Measurements from ENCODE around the gene RPL27A.

RPL27A gene

DNA sequence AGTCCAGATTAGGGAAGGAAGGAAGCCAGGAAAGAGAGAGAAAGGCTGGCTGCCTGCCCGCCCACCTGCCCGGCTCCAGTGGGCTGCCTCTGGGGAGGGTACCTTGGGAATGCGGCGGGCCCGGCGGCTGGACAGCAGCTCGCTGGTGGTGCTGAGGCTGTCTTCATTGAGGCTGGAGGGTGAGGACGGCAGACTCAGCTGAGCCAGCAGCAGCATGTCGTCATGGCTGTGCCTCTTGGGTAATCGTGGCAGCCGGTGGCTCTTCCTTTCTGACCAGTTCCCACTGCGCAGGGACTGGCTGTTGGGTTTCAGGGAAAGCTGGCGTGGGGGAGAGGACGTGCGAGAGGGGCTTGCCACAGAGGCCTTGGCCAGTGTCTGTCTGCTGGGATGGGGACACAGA is 32.9 kb downstream of the RPL27A start:
- POLR2A ChIA-PET = no interaction called here

DNA sequence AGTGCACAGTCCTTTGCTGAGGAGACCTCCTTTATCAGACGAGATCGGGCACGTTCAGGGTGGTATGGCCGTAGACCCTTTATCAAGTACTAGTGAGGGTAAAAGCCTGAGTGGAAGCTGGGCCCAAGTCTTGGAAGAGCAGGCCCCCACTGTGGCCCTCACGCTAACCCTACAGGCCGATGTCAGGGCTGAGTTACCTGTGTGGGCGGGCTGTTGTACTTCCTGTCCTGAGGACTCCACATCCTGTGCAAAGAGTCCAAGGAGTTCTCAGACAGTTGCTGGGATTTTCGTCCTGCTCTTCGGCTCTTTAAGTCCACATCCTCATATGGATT is 34.9 kb downstream of the RPL27A start:
- ChIA-PET CTCF (no interaction called here), POLR2A (no interaction called here)
- no peak for DNase-seq (ENCODE audit: extremely low spot score)
- TF ChIP-seq BHLHE40 (IDR thresholded peaks at IDR 0.05; ENCODE audit: borderline replicate concordance) (no peak), ARNT (IDR thresholded peaks at IDR 0.05) (no peak), TARDBP (IDR thresholded peaks at IDR 0.05) (no peak), FOXA1 (IDR thresholded peaks at IDR 0.05) (no peak), NFRKB (IDR thresholded peaks at IDR 0.05) (no peak)

More for the DNA sequence above, 32.9 kb downstream of the RPL27A start:
- TF ChIP-seq, protein P1, sequence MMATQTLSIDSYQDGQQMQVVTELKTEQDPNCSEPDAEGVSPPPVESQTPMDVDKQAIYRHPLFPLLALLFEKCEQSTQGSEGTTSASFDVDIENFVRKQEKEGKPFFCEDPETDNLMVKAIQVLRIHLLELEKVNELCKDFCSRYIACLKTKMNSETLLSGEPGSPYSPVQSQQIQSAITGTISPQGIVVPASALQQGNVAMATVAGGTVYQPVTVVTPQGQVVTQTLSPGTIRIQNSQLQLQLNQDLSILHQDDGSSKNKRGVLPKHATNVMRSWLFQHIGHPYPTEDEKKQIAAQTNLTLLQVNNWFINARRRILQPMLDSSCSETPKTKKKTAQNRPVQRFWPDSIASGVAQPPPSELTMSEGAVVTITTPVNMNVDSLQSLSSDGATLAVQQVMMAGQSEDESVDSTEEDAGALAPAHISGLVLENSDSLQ (IDR thresholded peaks at IDR 0.05) = no peak
- no peak for TF ChIP-seq L3MBTL2 (conservative IDR thresholded peaks at IDR 0.05)
- TF ChIP-seq BHLHE40 (IDR thresholded peaks at IDR 0.05; ENCODE audit: borderline replicate concordance) = no peak
- no peak for TF ChIP-seq HDGF (IDR thresholded peaks at IDR 0.05; ENCODE audit: borderline replicate concordance)
- TF ChIP-seq SUZ12 (IDR thresholded peaks at IDR 0.05) = no peak
- no peak for TF ChIP-seq FOXM1 (IDR thresholded peaks at IDR 0.05; ENCODE audit: borderline replicate concordance)
- no peak for TF ChIP-seq NFRKB (IDR thresholded peaks at IDR 0.05)
- no peak for TF ChIP-seq LEF1 (IDR thresholded peaks at IDR 0.05; ENCODE audit: borderline replicate concordance)
- TF ChIP-seq CTBP1 (IDR thresholded peaks at IDR 0.05; ENCODE audit: borderline replicate concordance) = no peak
- no peak for TF ChIP-seq TARDBP (IDR thresholded peaks at IDR 0.05)
- no peak for TF ChIP-seq ELF4 (IDR thresholded peaks at IDR 0.05)
- TF ChIP-seq ZNF384 (IDR thresholded peaks at IDR 0.05) = no peak
- no peak for TF ChIP-seq SP1 (IDR thresholded peaks at IDR 0.05)
- no peak for TF ChIP-seq FOXA1 (IDR thresholded peaks at IDR 0.05)
- CTCF ChIA-PET = no interaction called here
- no peak for DNase-seq (ENCODE audit: extremely low spot score)

DNA sequence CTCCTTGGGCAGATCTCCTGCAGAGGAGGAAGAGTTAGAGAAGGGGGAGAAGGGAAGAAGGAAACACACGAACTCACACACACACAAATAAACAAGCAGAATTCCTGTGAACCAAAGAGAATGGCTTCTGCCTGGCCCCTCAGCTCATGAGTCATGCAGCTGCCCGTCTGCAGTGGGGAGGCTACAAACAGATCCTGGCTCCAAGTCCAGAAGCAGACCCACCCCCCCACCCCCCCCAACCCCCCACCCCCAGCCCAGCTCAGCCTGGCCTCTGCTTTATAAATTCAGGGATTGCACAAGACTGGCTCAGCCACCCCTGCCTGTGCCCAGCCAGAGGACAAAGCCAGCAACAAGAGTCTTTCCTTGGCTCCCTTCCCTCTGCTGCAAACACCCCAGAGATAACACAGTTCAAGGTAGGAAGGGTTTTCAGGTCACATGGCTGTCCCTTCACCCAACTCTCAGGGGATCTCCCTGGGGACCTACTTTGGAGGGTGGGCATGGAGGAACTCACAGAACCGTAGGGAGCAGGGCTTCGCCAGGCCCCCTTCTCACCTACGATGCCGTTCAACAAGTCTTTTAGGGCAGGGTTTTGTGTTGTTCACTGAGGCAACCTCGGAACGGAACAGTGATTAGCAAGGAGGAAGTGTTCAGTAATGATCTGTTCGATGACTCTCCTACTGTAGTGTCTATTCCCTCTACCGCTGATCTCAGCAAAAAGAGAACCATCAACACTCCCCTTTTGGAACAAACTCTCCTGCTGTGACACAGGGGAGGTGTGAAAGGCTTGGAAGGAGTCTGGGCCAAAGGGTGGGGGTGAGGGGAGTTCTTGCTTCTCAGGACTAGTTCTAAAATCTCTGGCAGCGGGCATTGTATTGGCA is 35.5 kb downstream of the RPL27A start:
- POLR2A ChIA-PET = no interaction called here
- no peak for DNase-seq (ENCODE audit: extremely low spot score)
- CTCF ChIA-PET = no interaction called here
- no peak for TF ChIP-seq ARNT (IDR thresholded peaks at IDR 0.05)
- no peak for TF ChIP-seq HDGF (IDR thresholded peaks at IDR 0.05; ENCODE audit: borderline replicate concordance)
- TF ChIP-seq ELF4 (IDR thresholded peaks at IDR 0.05) = no peak
- TF ChIP-seq, protein P1 (IDR thresholded peaks at IDR 0.05) = no peak
- no peak for TF ChIP-seq LEF1 (IDR thresholded peaks at IDR 0.05; ENCODE audit: borderline replicate concordance)
- no peak for TF ChIP-seq SP1 (IDR thresholded peaks at IDR 0.05)
- TF ChIP-seq BHLHE40 (IDR thresholded peaks at IDR 0.05; ENCODE audit: borderline replicate concordance) = no peak
- no peak for TF ChIP-seq CTBP1 (IDR thresholded peaks at IDR 0.05; ENCODE audit: borderline replicate concordance)
- no peak for TF ChIP-seq TARDBP (IDR thresholded peaks at IDR 0.05)
- TF ChIP-seq NFRKB (IDR thresholded peaks at IDR 0.05) = no peak

DNA sequence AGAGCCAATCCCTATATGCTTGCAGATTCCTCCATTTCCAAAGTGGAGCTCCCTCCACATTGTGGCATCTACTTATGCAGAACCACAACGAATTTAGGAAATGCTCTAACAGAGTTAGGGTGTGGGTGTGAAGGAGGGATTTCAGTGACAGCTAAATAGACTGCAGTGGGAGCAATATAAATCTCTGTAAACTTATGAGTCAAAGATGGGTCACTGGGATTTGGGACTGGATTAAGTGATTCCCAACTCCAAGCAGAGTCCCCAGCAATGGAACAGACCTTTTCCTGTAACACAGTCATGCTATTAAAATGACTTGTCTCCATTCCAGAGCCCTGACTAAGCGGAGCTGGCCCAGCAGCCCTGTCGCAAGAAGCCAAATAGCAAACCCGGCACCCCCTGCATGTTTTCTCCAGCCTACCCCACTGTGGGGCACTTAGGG is 36.6 kb downstream of the RPL27A start:
- CTCF ChIA-PET = interaction anchor here (0.7 kb wide), 1 partner anchor 49 kb away, joined by 4 read pairs; no protein-coding TSS in a partner anchor
- no peak for DNase-seq (ENCODE audit: extremely low spot score)
- POLR2A ChIA-PET = interaction anchor here (1.0 kb wide), 1 partner anchor 30 kb away, joined by 5 read pairs; no protein-coding TSS in a partner anchor
- TF ChIP-seq FOXA1 (IDR thresholded peaks at IDR 0.05) = no peak
- TF ChIP-seq LEF1 (IDR thresholded peaks at IDR 0.05; ENCODE audit: borderline replicate concordance) = no peak
- no peak for TF ChIP-seq SP1 (IDR thresholded peaks at IDR 0.05)
- TF ChIP-seq FOXK2 (IDR thresholded peaks at IDR 0.05) = no peak
- TF ChIP-seq CTBP1 (IDR thresholded peaks at IDR 0.05; ENCODE audit: borderline replicate concordance) = no peak
- no peak for TF ChIP-seq SUZ12 (IDR thresholded peaks at IDR 0.05)

DNA sequence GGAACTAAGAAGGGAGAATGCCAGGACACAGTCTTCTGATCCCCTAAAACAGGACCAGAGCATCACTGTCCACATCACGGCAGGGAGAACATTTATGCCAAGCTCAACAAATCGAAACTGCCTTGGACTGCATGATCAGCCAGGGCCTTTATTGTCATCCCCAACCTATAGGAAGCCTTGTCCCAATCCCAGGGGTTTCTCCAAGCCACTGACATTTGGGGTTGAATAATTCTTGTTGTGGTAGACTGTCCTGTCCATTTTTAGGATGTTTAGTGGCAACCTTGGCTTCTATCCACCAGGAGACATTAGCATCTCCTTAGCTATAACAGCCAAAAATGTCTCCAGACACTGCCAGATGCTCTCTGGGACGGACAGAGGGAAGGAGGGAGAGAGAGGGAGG is 37.1 kb downstream of the RPL27A start:
- ChIA-PET POLR2A (interaction anchor here (1.0 kb wide), 1 partner anchor 30 kb away, joined by 5 read pairs; no protein-coding TSS in a partner anchor), CTCF (interaction anchor here (0.7 kb wide), 1 partner anchor 49 kb away, joined by 4 read pairs; no protein-coding TSS in a partner anchor)
- DNase-seq (ENCODE audit: extremely low spot score) = no peak
- TF ChIP-seq ZNF384 (IDR thresholded peaks at IDR 0.05) = no peak
- TF ChIP-seq HDGF (IDR thresholded peaks at IDR 0.05; ENCODE audit: borderline replicate concordance) = no peak
- no peak for TF ChIP-seq LEF1 (IDR thresholded peaks at IDR 0.05; ENCODE audit: borderline replicate concordance)
- TF ChIP-seq NFRKB (IDR thresholded peaks at IDR 0.05) = no peak
- no peak for TF ChIP-seq FOXK2 (IDR thresholded peaks at IDR 0.05)
- TF ChIP-seq TARDBP (IDR thresholded peaks at IDR 0.05) = no peak
- TF ChIP-seq FOXA1 (IDR thresholded peaks at IDR 0.05) = no peak
- no peak for TF ChIP-seq SUZ12 (IDR thresholded peaks at IDR 0.05)
- no peak for TF ChIP-seq BHLHE40 (IDR thresholded peaks at IDR 0.05; ENCODE audit: borderline replicate concordance)

DNA sequence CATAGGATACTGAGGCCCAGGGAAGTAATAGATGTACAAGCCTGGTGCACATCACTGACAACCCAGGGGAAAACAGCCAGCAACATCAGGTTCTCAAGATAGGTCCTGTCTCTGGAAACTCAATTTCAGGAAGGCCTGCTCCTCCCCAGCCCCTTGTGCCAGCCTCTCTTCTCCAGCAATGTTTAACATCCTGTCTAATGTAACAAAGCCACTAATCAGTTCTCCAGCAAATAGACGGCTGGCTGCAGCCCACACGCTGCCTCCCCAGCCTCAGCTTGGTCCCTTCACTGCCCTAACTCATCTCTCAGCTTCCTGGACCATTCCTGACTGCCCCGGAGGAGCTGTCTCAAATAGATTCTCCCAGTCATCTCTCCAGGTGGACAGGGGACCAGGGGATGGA is 37.8 kb downstream of the RPL27A start:
- TF ChIP-seq, protein P1 (IDR thresholded peaks at IDR 0.05) = no peak
- TF ChIP-seq TARDBP (IDR thresholded peaks at IDR 0.05) (no peak), ZNF384 (IDR thresholded peaks at IDR 0.05) (no peak), NFRKB (IDR thresholded peaks at IDR 0.05) (no peak), HDGF (IDR thresholded peaks at IDR 0.05; ENCODE audit: borderline replicate concordance) (no peak), LEF1 (IDR thresholded peaks at IDR 0.05; ENCODE audit: borderline replicate concordance) (no peak), ARNT (IDR thresholded peaks at IDR 0.05) (no peak), FOXM1 (IDR thresholded peaks at IDR 0.05; ENCODE audit: borderline replicate concordance) (no peak), SUZ12 (IDR thresholded peaks at IDR 0.05) (no peak)
- no peak for DNase-seq (ENCODE audit: extremely low spot score)
- ChIA-PET POLR2A (interaction anchor here (1.0 kb wide), 1 partner anchor 31 kb away, joined by 5 read pairs; no protein-coding TSS in a partner anchor), CTCF (no interaction called here)

Measured in HEK293T (cell line).